Lower leg skin (tissue), 4 donors: Measurements from ENCODE around the gene TEFM. TPM values are rescaled to one million over a fixed set of nuclear protein-coding genes. Genes with fewer than 3 reads are reported as not detected.
"Not testable (repeated sequence)": the region's sequence is repeated elsewhere in the genome, so short reads cannot be mapped to it uniquely, and the experiment has no call there.

Source experiments
- DNase-seq, 2 donors: peaks; one replicate each; pipeline ENCODE4 v3.0.0-alpha.2; 2019; ENCODE audit warnings: low spot score in 2 of 2
- H3K4me3 ChIP-seq: fragments of 200-600 bp; sonication (generic); 2 replicates; pipeline ENCODE4 v1.5.1; 2017; ENCODE audit warnings: mild to moderate bottlenecking, low read depth; ENCODE audit not compliant: poor library complexity, severe bottlenecking
- POLR2A ChIP-seq, 2 donors: fragments of 450-650 bp; IDR thresholded peaks; one replicate each; pipeline ENCODE4 v1.6.1; 2016 to 2017; ENCODE audit warnings: antibody characterized with exemption in 2 of 2, mild to moderate bottlenecking in 1 of 2, moderate library complexity in 1 of 2
- WGBS, 2 donors: methylation state at CpG; one replicate each; pipeline ENCODE4 v1.1.5; 2018; 5-methylcytosine and 5-hydroxymethylcytosine counted together
- intact Hi-C: fragments of 100-400 bp; cut with DNase I; formaldehyde crosslinking; loops from one replicate; pipeline ENCODE4 v1.15.0; 2023; ENCODE audit warnings: low total_unique reads
- total RNA-seq, 4 donors: library from RNA; depleted of rRNA; stranded (reverse); fragments of >200 nt; gene quantifications; one replicate each; pipeline ENCODE4 v1.1.0, GENCODE V29; 2016
- TF ChIP-seq, protein P1 (sequence below), 3 donors: fragments of 450-650 bp; IDR thresholded peaks; one replicate each; pipeline ENCODE4 v1.5.1; 2016; ENCODE audit warnings: antibody characterized with exemption in 3 of 3, mild to moderate bottlenecking in 3 of 3, moderate library complexity in 2 of 3

The TEFM gene
- total RNA-seq, 4 donors from 2014 or later: 7.8 to 23.3 (median 12.4) TPM

DNA sequence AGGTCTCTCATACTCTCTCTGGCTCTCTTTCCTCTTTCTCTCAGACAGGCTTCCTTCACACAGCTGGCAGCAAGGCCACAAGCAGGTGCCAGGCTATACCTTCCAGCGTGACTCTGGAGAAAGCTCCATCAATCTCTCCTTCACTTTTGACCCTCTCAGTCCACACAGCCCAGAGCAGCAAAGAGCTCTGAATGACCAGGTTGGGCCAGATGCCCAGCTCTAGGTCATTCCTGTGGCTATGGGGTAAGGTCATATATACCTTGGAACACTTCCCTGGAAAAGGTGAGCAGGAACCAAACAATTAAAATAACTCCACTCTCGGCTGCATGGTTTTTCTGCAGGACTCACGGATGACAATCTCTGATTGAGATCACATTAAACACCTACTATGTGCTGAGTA is 24.5 kb upstream of the TEFM start:
- intact Hi-C loops: no loop called here

DNA sequence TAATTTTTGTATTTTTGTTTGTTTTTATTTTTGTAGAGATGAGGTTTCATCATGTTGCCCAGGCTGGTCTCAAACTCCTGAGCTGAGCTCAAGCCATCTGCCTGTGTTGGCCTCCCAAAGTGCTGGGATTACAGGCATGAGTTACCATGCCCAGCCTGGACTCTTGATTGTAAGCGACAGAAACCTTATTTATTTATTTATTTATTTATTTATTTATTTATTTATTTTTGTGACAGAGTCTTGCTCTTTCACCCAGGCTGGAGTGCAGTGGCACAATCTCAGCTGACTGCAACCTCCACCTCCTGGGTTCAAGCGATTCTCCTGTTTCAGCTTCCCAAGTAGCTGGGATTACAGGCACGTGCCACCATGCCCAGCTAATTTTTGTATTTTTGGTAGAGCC is 23.8 kb upstream of the TEFM start:
- WGBS, 2 donors: 97 to 99% methylated on average over 3 of the region's 3 CpGs
- DNase-seq, intact Hi-C loops, H3K4me3 ChIP-seq: not testable (repeated sequence)

More for the DNA sequence above, 24.5 kb upstream of the TEFM start:
- TF ChIP-seq, protein P1, sequence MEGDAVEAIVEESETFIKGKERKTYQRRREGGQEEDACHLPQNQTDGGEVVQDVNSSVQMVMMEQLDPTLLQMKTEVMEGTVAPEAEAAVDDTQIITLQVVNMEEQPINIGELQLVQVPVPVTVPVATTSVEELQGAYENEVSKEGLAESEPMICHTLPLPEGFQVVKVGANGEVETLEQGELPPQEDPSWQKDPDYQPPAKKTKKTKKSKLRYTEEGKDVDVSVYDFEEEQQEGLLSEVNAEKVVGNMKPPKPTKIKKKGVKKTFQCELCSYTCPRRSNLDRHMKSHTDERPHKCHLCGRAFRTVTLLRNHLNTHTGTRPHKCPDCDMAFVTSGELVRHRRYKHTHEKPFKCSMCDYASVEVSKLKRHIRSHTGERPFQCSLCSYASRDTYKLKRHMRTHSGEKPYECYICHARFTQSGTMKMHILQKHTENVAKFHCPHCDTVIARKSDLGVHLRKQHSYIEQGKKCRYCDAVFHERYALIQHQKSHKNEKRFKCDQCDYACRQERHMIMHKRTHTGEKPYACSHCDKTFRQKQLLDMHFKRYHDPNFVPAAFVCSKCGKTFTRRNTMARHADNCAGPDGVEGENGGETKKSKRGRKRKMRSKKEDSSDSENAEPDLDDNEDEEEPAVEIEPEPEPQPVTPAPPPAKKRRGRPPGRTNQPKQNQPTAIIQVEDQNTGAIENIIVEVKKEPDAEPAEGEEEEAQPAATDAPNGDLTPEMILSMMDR (IDR thresholded peaks at IDR 0.05): no peak
- TF ChIP-seq POLR2A (IDR thresholded peaks at IDR 0.05): no peak
- H3K4me3 ChIP-seq: no peak overlapping the region
- 92 to 93% methylated on average over 3 of the region's 3 CpGs for WGBS, 2 donors
- DNase-seq: no peak

DNA sequence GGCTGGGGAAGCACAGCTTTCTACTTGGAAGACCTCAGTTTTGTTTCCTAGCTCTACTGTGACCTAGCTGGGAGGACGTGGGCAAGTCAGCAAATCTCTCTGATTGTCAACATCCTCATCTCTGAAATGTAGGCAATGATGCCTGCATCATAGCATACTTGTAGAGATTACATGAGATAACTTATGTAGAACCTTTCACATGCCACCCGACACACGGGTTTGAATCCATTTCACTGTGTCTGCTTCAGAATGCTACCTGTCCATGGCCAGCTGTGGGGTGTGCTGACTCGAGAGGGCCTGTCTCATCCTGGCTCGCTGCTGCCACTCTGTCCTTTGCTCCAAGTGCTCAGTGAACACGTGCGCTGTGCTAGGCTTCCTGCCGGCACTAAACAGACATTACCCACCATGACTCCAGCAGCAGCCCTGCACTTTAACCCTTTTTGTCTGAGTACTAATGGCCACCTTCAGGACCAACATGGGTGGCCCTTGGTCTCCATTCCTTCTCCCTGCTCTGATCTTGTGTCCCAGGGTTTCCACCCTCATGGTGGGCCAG is 23.1 kb upstream of the TEFM start:
- TF ChIP-seq, protein P1 (IDR thresholded peaks at IDR 0.05): no peak
- no peak for TF ChIP-seq POLR2A (IDR thresholded peaks at IDR 0.05)
- H3K4me3 ChIP-seq: no peak overlapping the region
- DNase-seq: no peak
- WGBS, 2 donors: 71% methylated on average over 8 of the region's 8 CpGs
- intact Hi-C loops: no loop called here

DNA sequence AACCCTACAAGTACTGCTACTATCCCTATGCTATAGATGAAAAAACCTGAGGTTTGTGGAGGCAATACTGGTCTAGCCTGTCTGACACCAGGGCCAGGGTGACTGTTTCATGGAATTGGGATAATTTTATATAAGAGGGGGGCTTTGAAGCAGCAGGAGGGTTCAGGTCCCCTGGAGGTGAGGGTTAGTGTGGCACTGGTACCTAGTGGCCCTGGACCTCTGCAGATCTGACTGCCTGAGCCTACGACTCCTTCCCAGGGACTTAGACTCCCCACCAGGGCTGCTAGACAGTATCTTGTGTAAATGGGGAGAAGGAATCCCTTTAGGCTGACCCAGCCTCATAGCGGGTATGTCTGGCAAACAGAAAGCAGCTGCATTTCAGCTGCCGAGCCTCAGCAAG is 22.5 kb upstream of the TEFM start:
- intact Hi-C loops: no loop called here
- WGBS, 2 donors: 83 to 92% methylated on average over 3 of the region's 3 CpGs
- no peak for DNase-seq
- TF ChIP-seq, protein P1 (IDR thresholded peaks at IDR 0.05): no peak
- TF ChIP-seq POLR2A (IDR thresholded peaks at IDR 0.05): no peak
- H3K4me3 ChIP-seq: no peak overlapping the region

DNA sequence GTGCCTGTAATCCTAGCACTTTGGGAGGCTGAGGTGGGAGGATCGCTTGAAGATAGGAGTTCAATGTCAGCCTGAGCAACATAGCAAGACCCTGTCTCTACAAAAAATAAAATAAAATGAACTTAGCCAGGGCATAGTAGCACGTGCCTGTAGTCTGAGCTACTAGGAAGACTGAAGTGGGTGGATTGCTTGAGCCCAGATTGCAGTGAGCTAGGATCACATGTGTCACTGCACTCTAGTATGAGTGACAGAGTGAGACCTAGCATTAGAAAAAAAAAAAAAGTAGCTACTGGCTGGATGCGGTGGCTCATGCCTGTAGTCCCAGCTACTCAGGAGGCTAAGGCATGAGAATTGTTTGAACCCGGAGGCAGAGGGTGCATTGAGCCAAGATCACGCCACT is 21.7 kb upstream of the TEFM start:
- no peak for DNase-seq
- H3K4me3 ChIP-seq: no peak overlapping the region
- TF ChIP-seq POLR2A (IDR thresholded peaks at IDR 0.05): no peak
- TF ChIP-seq, protein P1 (IDR thresholded peaks at IDR 0.05): no peak
- WGBS, 2 donors: 87 to 89% methylated on average over 5 of the region's 5 CpGs
- intact Hi-C loops: no loop called here

DNA sequence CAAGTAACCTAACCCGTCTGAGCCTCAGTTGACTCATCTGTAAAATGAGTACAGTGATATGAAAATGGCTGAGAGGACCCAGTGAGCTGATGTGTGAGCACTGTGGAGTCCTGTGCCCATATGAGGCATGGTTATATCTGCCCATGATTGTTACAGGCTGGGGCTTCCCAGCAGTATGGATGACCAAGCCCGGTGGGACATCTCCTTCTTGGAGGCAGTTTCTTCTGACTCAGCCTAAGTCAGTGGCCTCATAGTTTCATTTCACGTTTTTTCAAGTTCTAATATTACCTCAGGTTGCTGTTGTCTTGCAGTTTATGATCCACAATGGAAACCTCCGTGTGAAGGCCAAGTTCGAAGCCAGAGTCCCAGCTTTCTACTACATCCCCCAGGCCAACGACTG is 20.5 kb upstream of the TEFM start:
- no peak for DNase-seq
- WGBS, 2 donors: 71 to 76% methylated on average over 6 of the region's 6 CpGs

More for the DNA sequence above, 20.5 kb upstream of the TEFM start:
- TF ChIP-seq POLR2A (IDR thresholded peaks at IDR 0.05): no peak
- TF ChIP-seq, protein P1 (IDR thresholded peaks at IDR 0.05): no peak
- H3K4me3 ChIP-seq: no peak overlapping the region
- intact Hi-C loops: no loop called here
